ENCODE measurements around the gene SIM2. TPM values are rescaled to one million over a fixed set of nuclear protein-coding genes. Genes with fewer than 3 reads are reported as not detected.

The SIM2 gene
- total RNA-seq, 1 donor from 2014 or later, result not detected

DNA sequence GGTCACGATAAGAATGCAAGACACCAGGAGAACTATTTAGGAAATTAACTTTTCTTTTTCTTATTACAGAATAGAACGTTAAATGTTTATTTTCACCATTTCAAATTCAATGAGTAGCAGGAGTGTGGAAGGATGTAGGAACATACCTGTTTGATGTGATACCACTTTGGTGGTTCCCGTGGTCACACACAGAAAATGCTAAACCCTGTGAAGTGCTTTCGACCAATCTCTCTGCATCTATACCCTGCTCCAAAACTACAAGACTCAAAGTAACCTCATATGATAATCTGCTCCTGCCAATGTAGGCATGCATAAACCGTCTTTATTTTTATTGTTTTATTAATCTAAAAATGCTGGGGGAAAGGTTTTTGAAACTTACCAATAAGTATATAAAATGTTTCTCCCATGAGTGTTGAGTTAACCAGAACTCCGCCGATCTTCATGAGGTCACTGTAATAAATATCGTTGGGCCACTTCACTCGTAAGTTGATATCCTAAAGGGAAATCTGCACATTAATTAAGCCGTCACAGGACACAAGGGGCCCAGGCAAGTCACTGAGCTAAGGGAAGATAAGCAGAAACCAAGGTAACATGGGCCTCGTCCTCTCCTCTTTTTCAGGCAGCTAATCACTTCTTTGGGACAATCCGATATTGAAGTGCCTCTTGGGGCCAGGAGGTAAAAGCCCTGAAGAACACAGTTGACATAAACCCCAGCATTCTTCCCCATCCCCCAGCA lies 60.6 kb downstream of the SIM2 start:
- DNase-seq (ENCODE audit: low read depth in 2 of 2), result no peak

DNA sequence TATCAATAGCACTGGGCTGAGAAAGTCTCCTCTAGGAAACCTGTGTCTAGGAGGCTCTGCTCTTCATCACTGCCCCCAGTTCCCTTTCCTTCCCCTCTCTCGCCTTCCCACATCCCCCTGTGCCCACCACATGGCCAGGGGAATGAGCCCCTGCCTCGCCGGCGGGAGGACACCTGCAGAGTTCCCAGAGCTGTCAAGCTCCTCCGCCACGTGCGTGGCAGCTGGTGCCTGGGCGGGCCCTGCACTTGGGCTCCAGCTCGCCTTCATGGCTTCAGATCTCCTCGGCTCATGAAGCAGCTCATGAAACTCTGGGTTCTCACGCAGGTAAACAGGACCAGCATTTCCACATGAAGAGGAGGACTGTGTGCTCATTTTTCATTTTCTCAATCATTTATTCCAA lies 62.8 kb downstream of the SIM2 start:
- no peak for DNase-seq (ENCODE audit: low read depth in 2 of 2)

DNA sequence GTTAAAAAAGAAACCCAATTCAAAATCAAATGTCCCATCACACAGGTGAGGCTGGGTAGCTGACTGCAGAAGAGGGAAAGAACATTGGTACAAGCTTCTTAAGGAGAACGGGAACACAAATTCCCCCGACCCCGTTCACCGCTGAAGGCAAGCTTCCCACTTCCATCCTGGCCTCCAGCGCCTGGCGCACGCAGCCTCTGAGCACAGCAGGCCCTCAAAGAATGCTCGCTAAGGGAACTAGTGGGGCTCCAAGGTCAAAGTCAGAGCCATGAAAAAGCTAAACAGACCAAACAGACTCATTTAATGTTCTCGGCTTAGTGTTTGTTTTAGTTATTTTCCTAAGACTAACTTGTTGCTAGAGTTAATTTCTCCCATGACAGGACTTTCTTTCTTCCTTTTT lies 63.7 kb downstream of the SIM2 start:
- no peak for DNase-seq (ENCODE audit: low read depth in 2 of 2)

DNA sequence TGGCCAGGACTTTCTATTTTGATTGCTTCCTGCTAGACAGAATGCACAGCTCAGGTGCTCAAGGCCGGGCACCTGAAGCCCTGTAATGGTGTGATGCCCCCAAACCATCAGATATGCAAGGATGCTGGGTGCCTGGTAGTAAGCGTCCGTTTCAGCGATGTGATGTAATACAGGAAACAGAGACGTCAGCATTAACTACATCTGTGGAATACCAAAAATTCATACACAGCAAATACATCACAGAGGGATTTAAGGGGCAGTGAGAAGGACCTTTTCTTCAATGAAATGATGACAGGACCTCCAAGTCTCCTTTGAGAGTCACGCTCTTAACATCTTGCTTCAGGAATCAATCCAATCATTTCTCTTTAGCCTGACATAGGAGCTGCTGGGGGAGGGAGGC lies 64.4 kb downstream of the SIM2 start:
- no peak for DNase-seq (ENCODE audit: low read depth in 2 of 2)

DNA sequence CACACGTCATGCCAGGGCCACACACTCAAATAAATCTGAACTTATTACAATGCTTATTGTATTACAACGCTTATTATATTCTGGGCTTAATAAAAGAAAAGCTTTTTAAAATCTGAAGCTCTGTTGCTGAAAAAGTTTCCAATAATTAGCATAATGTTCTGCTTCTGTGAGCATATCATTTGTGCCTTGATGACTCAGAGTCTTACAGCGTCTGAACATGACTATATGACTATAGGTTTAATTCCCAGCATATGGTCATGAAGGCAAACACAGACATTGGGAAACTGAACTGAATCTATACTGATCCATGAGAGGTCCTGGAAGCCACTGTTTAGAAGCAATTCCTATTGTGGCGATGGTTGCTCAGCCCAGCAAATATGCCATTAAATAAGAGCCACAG lies 66.3 kb downstream of the SIM2 start:
- no peak for DNase-seq (ENCODE audit: low read depth in 2 of 2)

DNA sequence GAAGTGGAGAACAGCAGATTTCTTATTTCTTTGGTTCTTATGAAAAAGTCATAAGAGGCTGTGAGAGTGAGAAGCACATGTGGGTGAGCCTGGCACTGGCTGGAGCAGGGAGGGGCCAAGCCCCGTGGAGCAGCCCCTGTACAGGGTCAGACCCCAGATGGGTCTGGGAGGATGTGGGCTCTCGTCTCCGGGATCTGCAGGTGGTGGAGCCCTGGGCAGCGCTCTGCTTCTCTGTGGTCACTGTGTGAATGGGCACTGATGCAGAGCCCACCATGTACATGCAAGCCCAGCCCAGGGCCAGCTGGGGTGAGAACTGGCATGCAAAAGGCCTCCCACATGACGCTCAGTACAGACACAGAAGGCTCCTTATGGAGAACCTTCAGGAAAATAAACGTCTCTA lies 67.6 kb downstream of the SIM2 start:
- DNase-seq (ENCODE audit: low read depth in 2 of 2), result no peak

DNA sequence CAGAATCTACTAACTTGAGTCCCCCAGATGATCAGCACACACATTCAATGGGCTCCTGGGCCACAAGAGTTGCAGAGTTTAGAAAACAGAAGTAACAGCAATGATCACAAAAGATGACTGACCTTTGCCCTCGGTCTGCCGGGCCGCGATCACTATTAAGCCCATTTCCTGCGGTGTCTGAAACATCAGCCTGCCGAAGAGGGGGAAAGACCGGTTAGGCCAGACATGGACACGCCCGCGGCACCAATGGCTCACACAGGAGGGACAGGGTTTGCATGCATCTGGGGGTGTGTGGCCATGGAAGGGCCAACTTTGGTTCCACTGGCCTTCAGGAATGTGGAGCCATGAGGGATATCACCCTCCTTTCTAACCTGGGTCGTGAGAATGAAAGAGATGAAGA lies 68.2 kb downstream of the SIM2 start:
- no peak for DNase-seq (ENCODE audit: low read depth in 2 of 2)

DNA sequence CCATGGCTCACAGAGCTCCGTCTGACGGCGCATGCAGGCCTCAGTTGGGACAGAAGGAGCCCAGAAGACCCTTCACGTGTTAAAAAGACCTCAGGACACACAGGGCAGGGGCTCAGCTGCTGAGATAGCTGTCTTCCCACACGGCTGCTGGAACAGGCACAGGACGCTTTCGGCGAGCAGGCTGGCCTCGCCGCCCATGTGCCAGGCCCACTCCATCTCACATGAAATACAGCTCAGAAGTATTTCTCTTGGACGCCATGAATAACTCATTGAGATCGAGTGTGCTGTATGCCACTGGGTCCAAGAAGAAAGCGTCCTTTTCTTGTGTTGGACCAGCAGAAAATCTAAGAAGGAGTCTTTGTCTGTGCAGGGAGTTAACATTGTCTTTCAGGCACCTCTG lies 69.6 kb downstream of the SIM2 start:
- DNase-seq (ENCODE audit: low read depth in 2 of 2), result no peak

DNA sequence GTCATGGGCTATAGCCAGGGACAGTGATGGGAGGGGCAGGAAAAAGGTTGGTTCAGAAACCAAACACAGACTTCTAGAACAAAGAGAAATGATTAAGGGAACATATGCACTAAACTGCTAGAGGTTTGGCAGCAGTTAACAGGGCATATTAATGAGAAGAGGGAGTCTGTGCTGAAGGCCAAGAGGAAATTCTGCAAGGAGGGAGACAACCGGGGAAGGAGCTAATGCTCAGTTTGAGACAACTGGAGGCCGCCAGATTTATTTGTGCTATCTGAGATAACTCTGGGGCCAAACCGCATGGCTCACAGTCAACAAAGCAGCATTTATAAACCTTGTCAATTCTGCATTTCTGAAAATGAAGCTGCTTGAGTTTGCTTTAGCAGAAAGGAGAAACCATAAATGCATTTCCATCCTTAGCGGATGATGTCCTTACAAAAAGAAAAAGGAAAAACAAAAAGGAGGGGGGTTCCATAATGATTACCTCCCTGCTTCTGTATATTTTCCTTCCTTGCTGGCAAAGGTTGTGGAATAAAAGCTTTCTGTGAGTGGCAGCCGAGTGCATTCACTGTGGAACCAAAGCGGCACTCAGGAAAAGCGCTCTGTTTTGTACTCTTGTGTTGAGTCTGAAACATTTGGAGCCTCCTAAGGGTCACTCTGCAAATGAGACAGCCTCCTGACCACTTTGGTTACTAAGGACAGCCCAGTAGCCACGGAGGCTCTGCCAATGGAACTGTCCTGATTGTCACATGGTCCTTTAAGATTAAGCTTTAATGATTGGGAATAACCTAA lies 70.3 kb downstream of the SIM2 start:
- DNase-seq (ENCODE audit: low read depth in 2 of 2), result peak in 1 of 2 donors; percentile 62

DNA sequence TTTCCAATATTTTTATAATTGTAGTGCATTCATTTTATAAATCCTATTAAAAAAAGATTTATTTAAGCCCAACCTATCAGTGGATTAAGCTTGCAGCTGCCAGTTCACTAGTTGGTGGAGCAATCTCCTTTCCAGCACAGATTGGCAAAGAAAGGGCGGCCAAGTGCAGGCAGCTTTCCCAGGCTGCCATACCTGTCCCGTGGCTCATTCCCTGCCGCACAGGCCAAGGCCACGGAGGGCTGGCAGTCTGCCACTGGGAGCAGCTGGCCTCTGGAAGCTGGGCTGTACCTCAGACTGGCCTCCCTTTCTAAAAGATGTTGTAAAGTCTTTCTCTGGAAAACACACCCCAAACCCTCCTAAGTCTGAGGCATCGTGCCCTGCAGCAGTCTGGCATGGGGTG lies 74.2 kb downstream of the SIM2 start:
- peak; percentile 31 to 56 for DNase-seq (ENCODE audit: low read depth in 2 of 2)

DNA sequence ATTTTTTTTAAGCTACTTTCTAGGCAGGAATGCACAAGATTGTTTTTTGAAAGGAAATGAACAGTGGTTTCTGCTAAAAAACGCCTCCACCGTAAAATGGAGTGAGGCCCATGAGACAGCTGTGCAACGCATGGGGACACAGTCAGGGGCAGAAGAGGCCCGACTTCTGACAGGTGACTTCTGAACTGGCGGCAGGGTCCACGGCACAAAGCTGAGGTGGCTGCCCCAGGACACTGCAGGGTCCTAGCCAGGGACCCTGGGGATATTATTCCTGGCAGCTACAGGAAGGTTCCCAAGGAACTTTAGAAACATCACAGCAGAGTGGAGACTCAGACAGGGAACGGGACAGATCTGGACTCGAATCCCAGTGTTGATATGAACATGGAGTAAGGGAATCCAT lies 75.1 kb downstream of the SIM2 start:
- no peak for DNase-seq (ENCODE audit: low read depth in 2 of 2)

DNA sequence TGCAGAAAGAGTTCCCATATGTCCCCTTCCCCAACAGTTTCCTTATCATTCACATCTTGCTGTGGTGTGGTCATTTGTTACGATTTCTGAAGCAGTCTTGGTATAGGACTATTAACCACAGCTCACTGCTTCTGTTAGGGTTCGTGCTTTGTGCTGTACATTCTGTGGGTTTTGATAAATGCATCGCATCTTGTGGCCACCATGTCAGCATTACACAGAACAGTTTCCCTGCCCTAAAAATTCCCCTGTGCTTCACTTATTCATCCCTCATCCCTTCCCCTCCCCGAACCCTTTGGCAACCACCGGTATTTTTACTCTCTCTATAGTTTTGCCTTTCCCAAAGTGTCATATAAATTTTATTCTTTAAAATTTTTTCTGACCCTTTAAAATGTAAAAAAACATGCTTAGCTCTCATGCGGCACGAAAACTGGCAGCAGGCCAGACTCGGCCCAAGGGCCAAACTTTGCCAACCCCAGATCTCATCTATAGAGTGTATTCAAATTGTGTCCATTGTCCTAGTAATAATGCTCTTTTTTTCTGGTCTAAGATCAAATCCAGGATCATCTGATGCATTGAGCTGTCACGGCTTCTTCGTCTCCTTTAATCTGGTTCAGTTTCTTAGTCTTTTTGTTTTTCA lies 78.2 kb downstream of the SIM2 start:
- DNase-seq (ENCODE audit: low read depth in 2 of 2), result no peak

DNA sequence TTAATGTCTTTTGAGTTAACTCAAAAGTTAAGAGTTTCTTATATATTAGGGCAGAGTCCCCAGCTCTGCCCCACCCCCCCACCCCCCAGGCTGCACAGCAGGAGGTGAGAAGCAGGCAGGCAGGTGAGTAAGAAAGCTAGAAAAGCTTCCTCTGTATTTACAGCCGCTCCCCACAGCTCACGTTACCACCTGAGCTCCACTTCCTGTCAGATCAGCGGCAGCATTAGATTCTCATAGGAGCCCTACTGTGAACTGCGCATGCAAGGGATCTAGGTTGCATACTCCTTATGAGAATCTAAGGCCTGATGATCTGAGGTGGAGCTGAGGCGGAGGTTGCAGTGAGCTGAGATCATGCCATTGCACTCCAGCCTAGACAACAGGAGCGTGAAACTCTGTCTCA lies 81.9 kb downstream of the SIM2 start:
- no peak for DNase-seq (ENCODE audit: low read depth in 2 of 2)

DNA sequence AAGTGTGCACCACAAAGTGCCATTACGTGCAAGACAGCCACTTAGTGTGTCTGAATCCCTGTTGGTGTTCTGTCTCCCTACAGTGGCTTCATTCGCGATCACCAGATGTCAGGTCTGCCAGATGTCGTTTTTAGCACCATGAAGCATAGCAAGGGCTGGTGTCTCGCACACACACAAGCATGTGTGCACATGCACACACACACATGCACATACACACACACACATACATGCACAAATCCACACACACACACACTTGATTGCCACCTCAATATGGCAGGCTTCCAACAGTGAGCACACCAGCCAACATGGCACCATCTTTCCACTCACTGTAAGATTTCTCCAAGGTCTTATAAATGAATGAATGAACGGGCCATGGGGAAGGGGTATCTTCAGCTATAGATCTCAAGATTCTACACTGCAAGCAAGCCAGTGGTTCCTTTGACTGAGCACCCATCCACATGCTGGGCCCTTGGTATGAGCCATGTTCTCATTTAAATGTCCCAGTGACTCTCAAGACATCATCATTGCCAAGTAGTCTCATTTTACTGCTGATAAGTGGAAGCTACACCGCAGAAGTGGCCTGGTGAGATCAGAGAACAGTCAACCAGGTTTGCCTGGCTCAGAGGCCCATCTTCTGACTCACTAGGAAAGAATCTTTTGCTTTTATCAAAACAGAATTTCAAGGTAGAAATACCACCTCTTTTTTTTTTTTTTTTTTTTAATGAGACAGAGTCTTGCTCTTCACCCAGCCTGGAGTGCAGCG lies 84.9 kb downstream of the SIM2 start:
- DNase-seq (ENCODE audit: low read depth in 2 of 2), result peak in 1 of 2 donors; percentile 19

DNA sequence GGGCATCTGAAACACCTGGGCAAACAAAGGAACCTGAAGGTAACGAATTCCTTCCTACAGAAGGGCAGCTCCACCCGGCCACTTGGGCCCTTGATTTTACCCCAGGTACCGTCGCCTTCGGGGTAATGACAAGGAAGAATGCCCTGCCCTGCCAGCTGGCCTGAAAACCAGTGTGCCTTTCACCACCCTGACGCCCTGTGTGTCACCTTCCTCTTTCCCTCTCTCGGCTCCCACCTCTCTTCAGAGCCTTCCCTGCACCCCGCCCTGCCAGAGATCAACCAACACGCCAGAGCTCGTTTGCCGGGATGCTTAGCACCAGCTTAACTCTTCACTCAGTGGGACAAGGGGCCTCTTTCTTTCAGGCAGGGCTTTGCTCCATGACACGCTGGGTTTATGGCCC lies 86.0 kb downstream of the SIM2 start:
- DNase-seq (ENCODE audit: low read depth in 2 of 2), result no peak

DNA sequence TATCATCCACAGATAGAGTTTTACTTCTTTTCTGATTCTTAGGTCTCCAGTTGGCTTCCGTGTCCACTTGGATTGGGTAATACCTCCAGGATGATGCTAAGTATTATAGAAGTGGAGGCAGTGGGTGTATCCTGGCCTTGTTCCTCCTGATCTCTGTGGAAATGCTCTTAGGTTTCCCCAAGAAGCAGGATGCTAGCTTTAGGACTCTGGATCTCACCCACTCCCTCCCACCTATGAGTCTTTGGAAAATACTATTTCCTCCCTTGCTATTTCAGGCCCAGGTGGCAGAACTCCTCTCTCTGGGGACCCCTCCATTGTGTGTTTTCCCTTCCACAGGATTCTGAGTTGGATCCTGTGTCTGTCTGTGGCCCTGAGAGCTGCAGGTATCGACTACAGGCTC lies 86.7 kb downstream of the SIM2 start:
- DNase-seq (ENCODE audit: low read depth in 2 of 2), result no peak

DNA sequence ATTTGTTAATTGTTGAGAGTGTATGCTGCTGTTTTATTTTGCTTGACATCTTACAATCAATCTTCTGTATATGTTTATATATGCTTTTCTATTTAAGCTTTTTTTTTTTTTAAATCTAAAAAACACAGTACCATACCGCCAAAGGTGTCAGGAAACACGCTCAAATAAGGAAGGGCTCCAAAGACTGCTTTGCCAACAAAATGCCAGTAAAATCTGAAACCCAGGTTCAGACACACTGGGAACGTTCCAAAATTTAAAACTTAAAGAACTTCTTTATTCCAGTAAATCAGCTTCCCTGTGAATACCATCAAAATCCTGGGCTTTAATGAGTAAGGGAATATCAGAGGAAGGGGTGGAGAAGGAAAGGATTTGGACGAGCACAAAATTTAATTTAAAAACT lies 87.3 kb downstream of the SIM2 start:
- DNase-seq (ENCODE audit: low read depth in 2 of 2), result no peak

DNA sequence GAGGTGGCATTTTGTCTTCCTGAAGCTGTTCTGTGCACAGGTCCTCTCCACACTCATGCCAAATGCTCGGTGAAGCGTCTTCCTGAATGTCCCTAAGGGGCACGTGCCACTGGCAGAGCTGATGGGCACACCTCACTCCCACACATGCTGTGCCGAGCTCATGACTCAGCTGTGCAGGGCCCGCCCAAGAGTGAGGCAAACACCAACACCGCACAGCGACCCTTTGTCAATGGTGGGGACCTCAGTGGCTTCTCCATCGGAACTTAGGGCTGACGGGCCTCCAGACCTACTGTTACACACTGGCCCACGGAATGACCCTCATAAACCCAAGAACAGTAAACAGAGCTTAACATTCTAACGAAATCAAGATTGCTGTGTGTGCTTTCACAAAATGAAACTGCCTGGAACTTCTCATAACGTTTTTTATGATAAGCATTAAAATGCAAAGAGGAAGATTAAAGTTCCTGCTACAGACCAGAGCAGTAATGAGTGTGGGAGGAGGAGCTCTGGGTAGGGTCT lies 89.3 kb downstream of the SIM2 start:
- no peak for DNase-seq (ENCODE audit: low read depth in 2 of 2)

DNA sequence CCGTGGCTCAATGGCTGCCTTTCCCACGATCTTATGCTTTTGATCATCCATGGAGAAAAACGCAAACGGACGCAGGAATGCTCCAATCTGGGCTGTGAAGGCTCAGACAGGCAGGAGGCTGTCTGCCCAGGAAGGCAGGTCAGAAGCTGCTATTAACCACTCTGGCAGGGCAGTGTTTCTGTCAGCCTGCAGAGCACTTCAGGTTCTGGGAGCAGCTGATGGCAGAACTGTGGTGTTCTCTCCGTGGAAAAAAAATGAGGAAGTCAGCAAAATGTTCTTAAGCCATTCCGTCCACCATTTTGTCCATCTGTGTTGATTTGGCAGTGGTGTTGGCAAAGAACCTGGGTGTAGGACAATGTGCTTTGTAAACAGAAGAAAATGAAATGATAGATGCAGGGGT lies 91.7 kb downstream of the SIM2 start:
- DNase-seq (ENCODE audit: low read depth in 2 of 2), result peak in 1 of 2 donors; percentile 53

DNA sequence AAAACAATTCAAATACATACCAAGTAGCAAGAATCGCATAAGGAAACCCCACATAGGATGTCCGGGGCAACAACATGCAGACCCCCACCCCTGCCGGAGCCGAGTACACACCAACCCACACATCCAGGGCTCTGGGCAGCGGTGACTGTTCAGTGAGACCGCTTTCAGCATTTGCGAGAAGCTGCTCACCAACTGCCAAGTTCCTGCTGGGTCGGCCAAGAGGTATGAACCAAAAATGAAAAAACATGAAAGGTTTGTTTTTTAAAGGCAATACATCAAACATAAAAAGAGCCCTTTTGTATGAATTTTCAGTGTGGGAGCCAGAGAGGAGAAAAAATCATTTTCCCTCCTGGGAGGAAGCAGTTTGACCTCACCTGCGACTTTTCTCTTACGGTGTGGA lies 92.3 kb downstream of the SIM2 start:
- no peak for DNase-seq (ENCODE audit: low read depth in 2 of 2)

DNA sequence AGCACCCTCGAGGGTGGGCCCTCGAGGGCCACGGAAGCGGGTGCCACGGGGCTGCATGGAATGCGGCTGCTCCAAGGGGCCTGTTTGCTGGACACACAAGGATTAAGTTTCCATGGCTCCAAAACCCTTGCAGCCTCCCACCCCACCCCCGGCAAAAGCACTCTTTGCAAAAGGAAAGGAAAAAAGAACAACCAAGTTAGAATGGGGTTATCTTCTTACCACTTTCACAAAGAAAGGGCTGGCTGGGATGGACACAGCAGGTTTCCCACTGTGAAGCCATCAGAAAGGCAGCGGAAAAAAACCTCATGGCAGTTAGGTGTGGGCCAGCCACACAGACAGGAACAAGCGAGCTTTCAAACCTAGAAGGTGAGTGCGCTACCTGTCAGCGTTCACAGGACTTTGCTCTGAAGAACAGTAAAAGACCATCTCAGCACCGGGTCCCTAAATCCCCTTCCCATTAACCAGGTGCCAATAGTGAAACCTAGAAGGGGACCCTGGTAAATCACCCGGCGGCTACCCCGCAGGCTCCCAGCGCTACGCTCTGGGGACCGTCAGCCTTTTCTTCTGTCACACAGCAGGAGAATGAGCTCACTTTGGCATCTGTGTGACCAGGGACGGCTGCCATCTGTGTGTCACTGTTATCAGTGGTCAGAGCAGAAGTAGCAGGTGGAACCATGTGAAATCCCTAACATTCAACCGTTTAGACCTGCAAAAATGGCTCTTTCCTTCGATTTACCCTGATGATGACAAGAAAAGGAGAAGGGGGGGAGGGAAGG lies 93.0 kb downstream of the SIM2 start:
- no peak for DNase-seq (ENCODE audit: low read depth in 2 of 2)
